ENCODE measurements around the gene KDM4D.
A peak's percentile ranks its signal among the peaks of the same experiment; 100 is the strongest.

Gene KDM4D

DNA sequence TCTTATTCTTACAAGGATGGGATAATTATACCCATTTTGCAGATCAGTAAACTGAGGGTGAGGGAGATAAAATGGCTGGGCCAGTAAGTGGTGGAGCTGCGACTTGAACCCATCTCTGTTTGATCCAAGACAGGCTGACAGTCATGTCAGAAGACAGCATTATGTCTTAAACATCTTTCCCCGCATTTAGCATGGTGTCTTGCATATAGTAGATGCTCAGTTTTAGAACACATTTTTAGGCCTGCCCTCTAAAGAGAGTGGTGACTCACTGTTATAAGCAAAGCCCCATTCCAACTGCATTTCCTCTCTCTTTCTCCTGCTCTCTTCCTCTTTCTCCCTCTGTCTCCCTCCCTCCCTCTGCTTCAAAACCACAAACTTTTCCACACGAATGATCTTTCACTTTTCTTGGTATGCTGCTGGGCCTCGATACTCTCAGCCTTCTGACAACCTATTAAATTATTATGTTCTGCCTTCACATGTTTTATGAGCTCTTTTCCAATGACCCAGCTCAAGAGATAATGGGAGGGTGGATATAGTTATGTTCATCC is 25.4 kb upstream of the KDM4D start:
- Mint-ChIP-seq H3K4me3 (no peak overlapping the region), H3K4me1 (peaks cover 41% of the 10 kb centered on the region), H3K27me3 (ENCODE audit: low read depth, poor library complexity) (peaks cover 19% of the 10 kb centered on the region), H3K27ac (no peak overlapping the region), H3K9me3 (peaks cover 11% of the 10 kb centered on the region), H3K36me3 (ENCODE audit: low read depth) (peaks cover 4% of the 10 kb centered on the region)
- DNase-seq: no peak
- TF ChIP-seq, protein P1, sequence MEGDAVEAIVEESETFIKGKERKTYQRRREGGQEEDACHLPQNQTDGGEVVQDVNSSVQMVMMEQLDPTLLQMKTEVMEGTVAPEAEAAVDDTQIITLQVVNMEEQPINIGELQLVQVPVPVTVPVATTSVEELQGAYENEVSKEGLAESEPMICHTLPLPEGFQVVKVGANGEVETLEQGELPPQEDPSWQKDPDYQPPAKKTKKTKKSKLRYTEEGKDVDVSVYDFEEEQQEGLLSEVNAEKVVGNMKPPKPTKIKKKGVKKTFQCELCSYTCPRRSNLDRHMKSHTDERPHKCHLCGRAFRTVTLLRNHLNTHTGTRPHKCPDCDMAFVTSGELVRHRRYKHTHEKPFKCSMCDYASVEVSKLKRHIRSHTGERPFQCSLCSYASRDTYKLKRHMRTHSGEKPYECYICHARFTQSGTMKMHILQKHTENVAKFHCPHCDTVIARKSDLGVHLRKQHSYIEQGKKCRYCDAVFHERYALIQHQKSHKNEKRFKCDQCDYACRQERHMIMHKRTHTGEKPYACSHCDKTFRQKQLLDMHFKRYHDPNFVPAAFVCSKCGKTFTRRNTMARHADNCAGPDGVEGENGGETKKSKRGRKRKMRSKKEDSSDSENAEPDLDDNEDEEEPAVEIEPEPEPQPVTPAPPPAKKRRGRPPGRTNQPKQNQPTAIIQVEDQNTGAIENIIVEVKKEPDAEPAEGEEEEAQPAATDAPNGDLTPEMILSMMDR (IDR thresholded peaks at IDR 0.05): no peak

DNA sequence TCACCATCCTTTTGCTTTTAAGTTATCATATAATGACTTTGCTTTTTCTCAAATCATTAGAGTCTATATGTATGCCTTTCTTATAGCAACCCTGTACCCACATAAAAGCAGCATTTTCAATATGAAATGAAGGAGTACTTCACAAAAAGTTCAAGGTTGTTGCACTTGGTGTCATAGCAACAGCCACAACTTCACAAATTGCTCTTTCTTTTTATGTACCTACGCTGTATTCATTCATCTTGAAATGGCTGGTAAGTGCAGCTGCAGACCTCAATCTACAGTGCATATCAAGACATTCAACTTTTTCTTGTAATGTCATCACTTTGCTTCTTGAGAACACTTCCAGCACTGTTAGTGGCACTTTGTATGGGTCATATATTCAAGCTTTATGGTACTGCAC is 18.8 kb upstream of the KDM4D start:
- H3K27ac Mint-ChIP-seq: no peak overlapping the region

DNA sequence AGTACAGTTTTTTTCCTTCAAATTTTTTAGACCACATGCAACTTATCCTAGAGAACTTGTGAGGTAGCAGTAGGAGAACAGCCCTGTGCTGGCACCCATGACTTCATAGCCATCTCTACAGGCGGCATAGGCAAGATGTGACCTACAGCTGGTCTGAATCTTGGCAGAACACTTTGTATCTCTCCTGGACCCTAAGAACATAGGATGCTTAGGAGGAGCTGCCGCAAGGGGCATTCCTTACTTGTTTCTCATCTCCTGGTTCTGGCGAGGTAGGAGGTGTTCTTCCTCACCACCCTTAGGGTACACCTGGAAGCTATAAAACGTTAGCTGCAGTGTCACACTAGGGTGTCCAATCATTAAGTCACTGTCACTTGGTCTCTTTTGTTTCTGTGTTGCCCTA is 16.5 kb upstream of the KDM4D start:
- TF ChIP-seq, protein P1 (IDR thresholded peaks at IDR 0.05): no peak
- H3K4me3 Mint-ChIP-seq: no peak overlapping the region
- H3K36me3 Mint-ChIP-seq (ENCODE audit: low read depth): peaks cover 27% of the 10 kb centered on the region
- DNase-seq: no peak
- no peak overlapping the region for H3K27ac Mint-ChIP-seq
- H3K27me3 Mint-ChIP-seq (ENCODE audit: low read depth, poor library complexity): no peaks in the 10 kb centered on the region
- no peaks in the 10 kb centered on the region for H3K9me3 Mint-ChIP-seq
- peaks cover 3% of the 10 kb centered on the region for H3K4me1 Mint-ChIP-seq

More for the DNA sequence above, 18.8 kb upstream of the KDM4D start:
- no peak overlapping the region for H3K4me3 Mint-ChIP-seq
- TF ChIP-seq, protein P1 (IDR thresholded peaks at IDR 0.05): no peak
- H3K9me3 Mint-ChIP-seq: peaks cover 6% of the 10 kb centered on the region
- no peak for DNase-seq
- H3K4me1 Mint-ChIP-seq: no peaks in the 10 kb centered on the region
- H3K27me3 Mint-ChIP-seq (ENCODE audit: low read depth, poor library complexity): peaks cover 9% of the 10 kb centered on the region
- H3K36me3 Mint-ChIP-seq (ENCODE audit: low read depth): peaks cover 19% of the 10 kb centered on the region

DNA sequence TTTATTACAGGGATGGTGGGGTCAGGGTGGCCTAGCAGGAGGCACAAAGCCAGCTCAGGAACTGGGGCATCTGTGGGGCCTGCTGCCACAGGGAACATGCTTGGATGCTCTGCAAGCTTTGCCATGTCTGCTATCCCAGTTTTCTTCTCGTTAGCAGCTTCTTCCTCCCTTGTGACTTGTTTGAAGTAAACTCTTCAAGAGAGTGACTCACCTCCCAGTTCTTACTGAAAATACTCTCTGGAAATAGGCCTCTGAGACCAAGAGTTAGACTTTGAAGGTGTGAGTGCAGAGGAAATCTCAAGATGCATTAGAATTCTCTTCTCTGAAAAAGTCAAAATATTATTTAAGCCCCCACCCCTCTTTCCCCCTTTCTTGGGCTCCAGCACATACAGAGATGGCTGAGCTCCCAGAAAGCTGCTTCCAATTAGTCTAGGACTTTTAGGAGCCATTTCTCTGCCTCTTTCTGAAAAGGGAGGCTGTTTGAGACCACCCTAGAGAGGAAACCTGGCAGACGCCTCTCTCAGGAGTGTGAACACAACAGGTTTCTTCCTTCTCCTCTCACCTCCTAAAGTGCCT is 15.3 kb upstream of the KDM4D start:
- Mint-ChIP-seq H3K4me3 (no peak overlapping the region), H3K27me3 (ENCODE audit: low read depth, poor library complexity) (no peaks in the 10 kb centered on the region), H3K27ac (no peak overlapping the region), H3K9me3 (no peaks in the 10 kb centered on the region), H3K36me3 (ENCODE audit: low read depth) (peaks cover 36% of the 10 kb centered on the region), H3K4me1 (peaks cover 3% of the 10 kb centered on the region)
- no peak for DNase-seq
- TF ChIP-seq, protein P1 (IDR thresholded peaks at IDR 0.05): no peak

DNA sequence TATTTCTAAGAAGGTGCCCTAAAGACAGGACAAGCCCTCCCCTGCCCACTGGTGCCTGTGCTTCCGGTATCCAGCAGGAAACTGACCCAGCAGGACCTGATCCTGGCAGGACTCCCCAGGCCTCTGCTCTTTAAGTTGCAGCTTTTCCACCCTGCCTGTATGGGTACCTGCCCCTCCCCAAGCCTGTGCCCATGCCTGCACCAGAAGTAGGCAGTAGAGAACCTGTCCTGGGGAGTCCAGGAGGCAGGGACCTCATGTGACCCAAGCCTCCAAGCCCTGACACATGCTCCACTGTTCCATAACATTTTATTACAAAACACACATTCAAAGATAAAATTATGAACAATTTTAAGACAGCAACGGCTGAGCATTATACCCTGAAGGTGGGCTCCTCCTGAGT is 14.3 kb upstream of the KDM4D start:
- H3K4me1 Mint-ChIP-seq: peaks cover 3% of the 10 kb centered on the region
- H3K4me3 Mint-ChIP-seq: no peak overlapping the region
- H3K27ac Mint-ChIP-seq: no peak overlapping the region
- peaks cover 44% of the 10 kb centered on the region for H3K36me3 Mint-ChIP-seq (ENCODE audit: low read depth)
- H3K27me3 Mint-ChIP-seq (ENCODE audit: low read depth, poor library complexity): no peaks in the 10 kb centered on the region
- TF ChIP-seq, protein P1 (IDR thresholded peaks at IDR 0.05): no peak
- no peaks in the 10 kb centered on the region for H3K9me3 Mint-ChIP-seq
- no peak for DNase-seq

DNA sequence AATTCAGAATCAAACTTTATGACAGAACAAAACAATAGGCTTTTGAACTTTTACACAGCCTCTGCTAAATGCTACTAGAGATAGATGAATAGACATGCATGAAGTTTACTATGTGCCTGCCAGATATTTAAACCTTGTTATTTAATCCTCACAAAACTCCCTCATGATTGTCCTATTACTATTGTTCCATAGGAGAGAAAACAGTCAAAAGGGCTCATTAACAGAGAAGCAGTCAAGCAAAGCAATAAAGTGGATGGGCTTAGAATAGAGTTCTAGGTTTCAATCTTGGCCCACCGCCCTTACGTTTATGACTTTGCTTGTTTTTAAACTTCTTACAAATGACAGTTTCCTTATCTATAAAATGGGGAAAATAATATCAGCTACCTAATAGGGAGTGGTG is 13.0 kb upstream of the KDM4D start:
- no peak overlapping the region for H3K4me3 Mint-ChIP-seq
- peaks cover 3% of the 10 kb centered on the region for H3K4me1 Mint-ChIP-seq
- no peaks in the 10 kb centered on the region for H3K27me3 Mint-ChIP-seq (ENCODE audit: low read depth, poor library complexity)
- H3K9me3 Mint-ChIP-seq: no peaks in the 10 kb centered on the region
- no peak for DNase-seq
- peaks cover 56% of the 10 kb centered on the region for H3K36me3 Mint-ChIP-seq (ENCODE audit: low read depth)
- TF ChIP-seq, protein P1 (IDR thresholded peaks at IDR 0.05): no peak
- peak overlapping the region; percentile 37 for H3K27ac Mint-ChIP-seq

Data from nephron progenitor cell (in vitro differentiated cells).